Measurements from ENCODE around the gene DCAF7.
A peak's percentile ranks its signal among the peaks of the same experiment; 100 is the strongest.

DCAF7 gene, protein sequence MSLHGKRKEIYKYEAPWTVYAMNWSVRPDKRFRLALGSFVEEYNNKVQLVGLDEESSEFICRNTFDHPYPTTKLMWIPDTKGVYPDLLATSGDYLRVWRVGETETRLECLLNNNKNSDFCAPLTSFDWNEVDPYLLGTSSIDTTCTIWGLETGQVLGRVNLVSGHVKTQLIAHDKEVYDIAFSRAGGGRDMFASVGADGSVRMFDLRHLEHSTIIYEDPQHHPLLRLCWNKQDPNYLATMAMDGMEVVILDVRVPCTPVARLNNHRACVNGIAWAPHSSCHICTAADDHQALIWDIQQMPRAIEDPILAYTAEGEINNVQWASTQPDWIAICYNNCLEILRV

DNA sequence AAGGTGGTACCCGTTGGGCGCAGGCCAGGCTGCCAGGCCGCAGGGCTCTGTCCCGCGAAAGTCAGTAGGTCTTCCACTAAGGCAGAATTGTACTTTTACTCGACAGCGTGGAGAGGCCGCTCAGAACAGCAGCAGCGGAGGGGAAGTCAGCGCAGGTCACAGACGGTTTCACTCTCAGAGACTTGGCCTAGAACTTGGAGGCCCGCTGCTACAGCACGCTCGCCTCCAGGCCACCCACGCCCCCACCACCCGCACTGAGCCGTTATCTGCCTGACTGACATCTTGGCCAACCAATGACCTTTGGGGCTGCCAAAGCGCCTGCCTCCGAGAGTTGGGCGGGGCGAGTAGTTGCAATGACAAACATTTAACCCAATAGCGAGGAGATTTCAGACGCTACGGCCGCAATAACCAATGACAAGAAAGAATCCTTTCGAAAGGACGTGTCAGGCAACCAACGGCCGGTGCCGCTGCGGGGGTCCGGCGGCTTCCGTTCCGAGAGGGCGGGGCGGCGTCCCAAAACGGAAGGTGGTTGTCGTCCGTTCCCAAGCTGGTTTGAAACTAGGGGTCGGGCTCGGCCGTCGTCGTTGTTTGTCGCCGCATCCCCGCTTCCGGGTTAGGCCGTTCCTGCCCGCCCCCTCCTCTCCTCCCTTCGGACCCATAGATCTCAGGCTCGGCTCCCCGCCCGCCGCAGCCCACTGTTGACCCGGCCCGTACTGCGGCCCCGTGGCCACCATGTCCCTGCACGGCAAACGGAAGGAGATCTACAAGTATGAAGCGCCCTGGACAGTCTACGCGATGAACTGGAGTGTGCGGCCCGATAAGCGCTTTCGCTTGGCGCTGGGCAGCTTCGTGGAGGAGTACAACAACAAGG is at the start of gene DCAF7:
Gene DCAF7 (plus strand): TSS at position 532 of the 871 bp plus-strand sequence. CDS start 201 bp downstream, at position 733.
- DNase-seq (ENCODE audit: low read depth, low spot score), result peak; percentile 99

DNA sequence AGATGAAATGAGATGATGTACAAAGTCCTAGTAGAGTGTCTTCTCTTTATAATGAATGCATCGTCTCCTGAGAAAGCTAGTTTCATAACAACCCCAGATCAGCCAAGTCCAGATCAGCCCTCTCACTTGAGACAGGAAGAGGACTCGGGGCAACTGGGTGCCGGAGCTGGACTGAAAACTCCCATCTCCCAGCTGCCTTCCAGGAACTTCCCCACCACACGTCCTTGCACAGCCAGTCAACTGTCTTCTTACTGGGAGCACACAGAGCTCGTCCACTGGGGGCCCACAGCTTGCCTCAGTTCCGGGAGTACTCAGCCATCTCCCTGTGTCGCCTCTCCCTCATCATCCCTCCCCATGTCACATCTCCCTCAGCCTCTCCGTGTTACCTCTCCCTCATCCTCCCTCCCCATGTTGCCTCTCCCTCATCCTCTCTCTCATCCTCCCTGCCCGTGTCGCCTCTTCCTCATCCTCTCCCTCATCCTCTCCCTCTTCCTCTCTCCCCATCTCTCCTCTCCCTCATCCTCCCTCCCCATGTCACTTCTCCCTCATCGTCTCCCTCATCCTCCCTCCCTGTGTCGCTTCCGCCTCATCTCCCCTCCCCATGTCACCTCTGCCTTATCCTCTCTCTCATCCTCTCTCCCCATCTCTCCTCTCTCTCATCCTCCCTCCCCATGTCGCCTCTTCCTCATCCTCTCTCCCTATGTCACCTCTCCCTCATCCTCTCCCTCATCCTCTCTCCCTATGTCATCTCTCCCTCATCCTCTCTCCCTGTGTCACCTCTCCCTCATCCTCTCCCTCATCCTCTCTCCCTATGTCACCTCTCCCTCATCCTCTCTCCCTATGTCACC is 49.5 kb upstream of the DCAF7 start:
- DNase-seq (ENCODE audit: low read depth, low spot score), result no peak

GRCh38 chr17:63503341-63503705 is 47.0 kb upstream of the DCAF7 start:
- DNase-seq (ENCODE audit: low read depth, low spot score), result no peak

GRCh38 chr17:63504261-63504660 is 46.0 kb upstream of the DCAF7 start:
- no peak for DNase-seq (ENCODE audit: low read depth, low spot score)

- DNase-seq (ENCODE audit: low read depth, low spot score), result no peak
These were observed 44.9 kb upstream of the DCAF7 start for GRCh38 chr17:63505341-63505740.

- no peak for DNase-seq (ENCODE audit: low read depth, low spot score)
These were observed 43.6 kb upstream of the DCAF7 start for GRCh38 chr17:63506627-63507026.

- no peak for DNase-seq (ENCODE audit: low read depth, low spot score)
These were observed 38.9 kb upstream of the DCAF7 start for GRCh38 chr17:63511331-63511730.

DNA sequence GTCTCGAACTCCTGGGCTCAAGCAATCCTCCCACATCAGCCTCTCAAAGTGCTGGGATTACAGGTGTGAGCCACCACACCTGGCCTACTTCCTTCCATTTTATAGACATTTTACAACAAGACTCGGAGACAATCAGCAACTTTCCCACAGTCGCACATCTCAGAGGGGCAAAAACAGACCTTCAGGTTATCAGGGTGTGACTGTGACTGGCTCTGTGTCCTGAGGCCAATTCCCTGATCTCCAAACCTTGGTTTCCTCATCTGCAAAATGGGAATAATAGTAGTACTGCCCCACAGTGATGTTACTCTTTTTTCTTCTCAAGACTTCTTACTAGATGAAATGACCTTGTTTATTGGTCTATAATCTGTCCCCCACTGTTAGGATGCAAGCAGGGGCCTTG is 37.9 kb upstream of the DCAF7 start:
- DNase-seq (ENCODE audit: low read depth, low spot score), result no peak

- DNase-seq (ENCODE audit: low read depth, low spot score), result no peak
These were observed 37.2 kb upstream of the DCAF7 start for GRCh38 chr17:63512896-63513644.

- no peak for DNase-seq (ENCODE audit: low read depth, low spot score)
These were observed 35.8 kb upstream of the DCAF7 start for GRCh38 chr17:63514477-63514876.

- DNase-seq (ENCODE audit: low read depth, low spot score), result no peak
These were observed 35.3 kb upstream of the DCAF7 start for GRCh38 chr17:63514974-63515373.

- no peak for DNase-seq (ENCODE audit: low read depth, low spot score)
These were observed 34.9 kb upstream of the DCAF7 start for GRCh38 chr17:63515426-63515825.

GRCh38 chr17:63516910-63517824 is 33.1 kb upstream of the DCAF7 start:
- DNase-seq (ENCODE audit: low read depth, low spot score), result no peak

DNA sequence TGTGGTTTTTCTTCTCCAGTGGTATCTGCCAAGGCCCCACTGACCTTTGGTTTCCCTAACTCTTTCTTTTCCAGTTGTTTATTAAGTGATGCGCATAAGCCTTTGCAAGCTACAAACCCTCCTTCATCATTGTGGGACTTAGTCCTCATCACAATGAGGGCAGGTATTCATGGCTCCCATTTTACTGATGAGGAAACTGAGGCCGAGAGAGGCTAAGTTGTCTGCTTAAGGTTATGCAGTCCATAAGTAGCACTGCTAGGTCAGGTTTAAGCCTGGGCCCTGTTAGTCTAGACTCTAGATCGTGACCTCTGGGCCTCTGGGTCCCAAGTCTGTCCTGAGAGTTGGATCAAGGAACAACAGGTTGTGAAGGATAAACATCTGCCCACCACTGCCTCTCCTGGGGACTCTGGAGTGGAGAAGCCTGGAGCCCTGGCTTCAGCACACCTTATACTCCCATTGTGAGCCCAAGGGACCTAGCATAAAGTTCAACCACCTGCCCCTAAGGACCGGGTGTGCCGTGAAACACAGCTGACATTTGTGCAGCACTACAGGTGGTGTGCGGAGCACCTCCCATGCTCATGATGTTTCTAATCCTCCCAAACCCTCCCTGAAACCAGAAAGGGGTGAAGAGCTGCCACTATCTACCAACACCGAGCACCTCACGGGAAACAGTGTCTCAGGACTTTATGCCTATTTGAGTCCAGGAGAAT is 32.3 kb upstream of the DCAF7 start:
- DNase-seq (ENCODE audit: low read depth, low spot score), result no peak

DNA sequence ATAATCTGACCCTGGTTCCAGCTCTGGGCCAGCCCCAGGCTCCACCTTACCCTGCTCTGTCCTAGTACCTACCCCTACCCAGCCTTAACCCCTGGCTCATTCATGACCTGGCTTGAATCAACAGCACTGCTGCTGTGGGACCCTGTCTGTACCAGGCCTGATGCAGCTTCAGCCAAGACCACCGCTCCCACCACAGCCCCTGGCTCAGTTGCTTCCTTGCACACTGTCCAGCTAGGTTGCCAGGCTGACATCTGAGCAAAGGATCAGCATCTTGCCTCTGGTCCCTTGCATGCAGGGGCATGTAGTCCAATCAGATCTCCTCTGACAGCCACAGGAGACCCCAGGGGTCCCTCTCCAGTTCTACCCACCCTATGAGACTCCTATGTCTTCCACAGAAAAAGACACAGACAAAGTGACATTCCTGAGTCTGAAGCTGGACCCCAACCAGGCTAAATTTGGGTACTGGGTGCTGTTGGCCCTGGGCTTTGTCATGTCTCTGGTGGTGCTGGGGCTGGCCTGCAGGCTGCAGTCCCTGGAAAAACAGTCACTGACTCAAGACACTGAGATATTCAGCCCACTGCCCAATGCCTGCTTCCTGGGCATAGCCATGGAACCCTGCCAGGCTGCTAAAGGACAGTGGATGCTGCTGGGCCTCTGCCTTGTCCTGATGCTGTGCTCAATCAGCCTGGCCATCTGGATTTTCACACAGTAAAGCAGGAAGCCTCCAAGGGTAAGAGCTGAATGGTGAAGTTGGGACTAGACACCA is 31.0 kb upstream of the DCAF7 start:
- no peak for DNase-seq (ENCODE audit: low read depth, low spot score)

GRCh38 chr17:63519972-63520882 is 30.1 kb upstream of the DCAF7 start:
- DNase-seq (ENCODE audit: low read depth, low spot score), result no peak

DNA sequence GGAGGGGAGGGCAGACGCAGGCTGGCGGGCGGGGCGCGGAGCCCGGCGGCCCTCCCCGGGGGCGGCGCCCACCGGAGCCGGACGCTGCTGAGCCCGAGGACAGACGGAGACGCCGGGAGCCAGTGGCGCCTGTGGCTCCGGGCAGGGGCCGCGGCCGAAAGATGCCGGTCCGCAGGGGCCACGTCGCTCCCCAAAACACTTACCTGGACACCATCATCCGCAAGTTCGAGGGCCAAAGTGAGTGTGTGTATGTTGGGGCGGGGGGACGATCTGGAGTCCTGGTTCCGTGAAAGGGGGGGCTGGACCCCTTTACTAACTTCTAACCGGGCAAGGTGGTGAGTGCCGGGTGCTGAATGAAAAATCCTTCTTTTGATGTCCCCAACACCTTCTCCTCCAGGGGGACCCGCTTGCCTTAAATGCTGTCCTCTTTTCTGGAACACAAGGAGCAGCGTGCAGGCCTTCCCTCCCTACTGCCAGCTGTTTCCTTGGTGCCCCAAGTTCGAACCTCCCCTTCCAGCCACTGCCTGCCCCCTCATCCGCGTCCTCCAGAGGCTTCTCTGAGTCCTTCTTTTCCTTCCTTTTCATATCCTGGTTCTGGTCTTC is 26.9 kb upstream of the DCAF7 start, which contains the start of gene KCNH6:
Gene KCNH6 (plus strand): TSS at position 106 of the 603 bp plus-strand sequence. CDS start 56 bp downstream, at position 162.
- no peak for DNase-seq (ENCODE audit: low read depth, low spot score)

Data from activated naive CD8-positive, alpha-beta T cell treated with anti-CD3 and anti-CD28 coated beads, Interleukin-2, amount 50 U/mL, for 16 hours (primary cell).